ENCODE results near the gene SAMD14. TPM values are rescaled to one million over a fixed set of nuclear protein-coding genes. Genes with fewer than 3 reads are reported as not detected.

SAMD14 gene
- total RNA-seq, 4 donors from 2014 or later: 0.39 TPM; not detected in 3

- 72 to 86% methylated on average over 11 to 13 of the region's 13 CpGs for WGBS, 2 donors
These were observed 23.4 kb downstream of the SAMD14 start for GRCh38 chr17:50106393-50107131.

GRCh38 chr17:50105811-50106210 is 24.1 kb downstream of the SAMD14 start:
- TF ChIP-seq CTCF (IDR thresholded peaks at IDR 0.05) (no peak), POLR2A (IDR thresholded peaks at IDR 0.05) (no peak)
- DNase-seq (ENCODE audit: low spot score in 2 of 2): no peak
- H3K4me3 ChIP-seq (ENCODE audit: low read depth, poor library complexity, severe bottlenecking): no peak overlapping the region
- 92 to 95% methylated on average over 21 of the region's 21 CpGs for WGBS, 2 donors
- intact Hi-C loops (cut with DNase I; ENCODE audit: low total_unique reads): no loop called here

More at GRCh38 chr17:50106393-50107131, 23.4 kb downstream of the SAMD14 start:
- DNase-seq (ENCODE audit: low spot score in 2 of 2): no peak
- TF ChIP-seq CTCF (IDR thresholded peaks at IDR 0.05) (no peak), POLR2A (IDR thresholded peaks at IDR 0.05) (no peak)
- intact Hi-C loops (cut with DNase I; ENCODE audit: low total_unique reads): no loop called here
- no peak overlapping the region for H3K4me3 ChIP-seq (ENCODE audit: low read depth, poor library complexity, severe bottlenecking)

GRCh38 chr17:50103941-50104340 is 26.0 kb downstream of the SAMD14 start:
- intact Hi-C loops (cut with DNase I; ENCODE audit: low total_unique reads): no loop called here
- 87 to 100% methylated on average over 3 to 4 of the region's 5 CpGs for WGBS, 2 donors
- no peak for TF ChIP-seq POLR2A (IDR thresholded peaks at IDR 0.05)
- no peak for TF ChIP-seq CTCF (IDR thresholded peaks at IDR 0.05)
- DNase-seq (ENCODE audit: low spot score in 2 of 2): no peak
- no peak overlapping the region for H3K4me3 ChIP-seq (ENCODE audit: low read depth, poor library complexity, severe bottlenecking)

- intact Hi-C loops (cut with DNase I; ENCODE audit: low total_unique reads): no loop called here
- 67 to 75% methylated on average over 2 of the region's 2 CpGs for WGBS, 2 donors
- no peak overlapping the region for H3K4me3 ChIP-seq (ENCODE audit: low read depth, poor library complexity, severe bottlenecking)
These were observed 26.7 kb downstream of the SAMD14 start for GRCh38 chr17:50103252-50103651.

GRCh38 chr17:50102164-50102991 is 27.6 kb downstream of the SAMD14 start:
- TF ChIP-seq CTCF (IDR thresholded peaks at IDR 0.05): no peak
- TF ChIP-seq POLR2A (IDR thresholded peaks at IDR 0.05): no peak
- H3K4me3 ChIP-seq (ENCODE audit: low read depth, poor library complexity, severe bottlenecking): no peak overlapping the region
- intact Hi-C loops (cut with DNase I; ENCODE audit: low total_unique reads): no loop called here
- WGBS, 2 donors: 57 to 64% methylated on average over 15 of the region's 15 CpGs
- no peak for DNase-seq (ENCODE audit: low spot score in 2 of 2)

More at GRCh38 chr17:50103252-50103651, 26.7 kb downstream of the SAMD14 start:
- DNase-seq (ENCODE audit: low spot score in 2 of 2): no peak
- TF ChIP-seq POLR2A (IDR thresholded peaks at IDR 0.05) (no peak), CTCF (IDR thresholded peaks at IDR 0.05) (no peak)

Measured in lower leg skin (tissue), 4 donors.